SH-SY5Y (cell line): ENCODE data around the gene EPHA6.

Experiments
- GATA2 ChIP-seq: IDR thresholded peaks from 2 replicates; pipeline ENCODE4 v1.6.1; 2011; ENCODE audit warnings: mild to moderate bottlenecking, low read depth, low read length
- GATA3 ChIP-seq: IDR thresholded peaks from 2 replicates; pipeline ENCODE4 v1.6.1; 2011; ENCODE audit warnings: low read depth, mild to moderate bottlenecking, low read length, moderate library complexity

GRCh38 chr3:97278506-97278905, 464.1 kb downstream of the EPHA6 start:
- TF ChIP-seq GATA3 = no peak
- TF ChIP-seq GATA2 = no peak
